ENCODE data around the gene NUP210L.
A peak's percentile ranks its signal among the peaks of the same experiment; 100 is the strongest.

DNA sequence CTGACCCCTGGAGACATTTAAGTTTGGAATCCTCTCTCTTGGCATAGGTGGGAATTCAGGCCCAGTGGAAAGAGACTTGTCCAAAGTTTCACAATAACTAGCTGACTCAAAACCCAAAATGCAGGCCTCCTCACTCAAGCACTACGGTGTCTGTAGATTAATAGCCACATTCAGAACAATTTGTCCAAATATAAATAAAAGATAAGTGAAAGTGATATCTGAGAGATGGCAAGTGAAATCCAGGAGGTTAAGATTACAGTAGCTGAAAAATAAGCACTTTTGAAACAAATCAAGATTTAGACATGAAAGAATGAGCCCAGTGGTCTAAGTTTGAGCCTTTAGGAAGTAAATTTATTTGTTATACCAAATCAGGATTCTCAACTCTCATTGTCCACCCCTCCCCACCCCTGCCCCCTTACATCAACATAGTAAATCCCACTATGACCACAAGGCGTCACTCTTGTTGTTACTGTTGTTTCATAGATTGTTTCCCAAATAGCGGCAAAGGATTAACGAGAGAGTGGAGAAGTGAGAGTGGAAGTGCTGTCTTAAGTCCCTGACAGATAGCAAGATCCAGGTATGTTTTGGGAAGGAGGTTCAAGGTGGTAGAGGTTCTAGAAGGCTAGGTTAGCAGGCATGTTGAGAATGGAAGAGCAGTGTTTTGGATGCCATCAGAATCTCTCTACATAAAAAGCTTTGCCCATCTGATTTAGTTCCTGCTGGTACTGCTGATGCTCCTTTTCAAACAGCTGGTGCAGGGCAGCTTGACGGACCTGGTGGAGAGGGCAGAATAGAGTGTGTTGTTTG lies 44.1 kb upstream of the NUP210L start:
- TF ChIP-seq, protein P1, sequence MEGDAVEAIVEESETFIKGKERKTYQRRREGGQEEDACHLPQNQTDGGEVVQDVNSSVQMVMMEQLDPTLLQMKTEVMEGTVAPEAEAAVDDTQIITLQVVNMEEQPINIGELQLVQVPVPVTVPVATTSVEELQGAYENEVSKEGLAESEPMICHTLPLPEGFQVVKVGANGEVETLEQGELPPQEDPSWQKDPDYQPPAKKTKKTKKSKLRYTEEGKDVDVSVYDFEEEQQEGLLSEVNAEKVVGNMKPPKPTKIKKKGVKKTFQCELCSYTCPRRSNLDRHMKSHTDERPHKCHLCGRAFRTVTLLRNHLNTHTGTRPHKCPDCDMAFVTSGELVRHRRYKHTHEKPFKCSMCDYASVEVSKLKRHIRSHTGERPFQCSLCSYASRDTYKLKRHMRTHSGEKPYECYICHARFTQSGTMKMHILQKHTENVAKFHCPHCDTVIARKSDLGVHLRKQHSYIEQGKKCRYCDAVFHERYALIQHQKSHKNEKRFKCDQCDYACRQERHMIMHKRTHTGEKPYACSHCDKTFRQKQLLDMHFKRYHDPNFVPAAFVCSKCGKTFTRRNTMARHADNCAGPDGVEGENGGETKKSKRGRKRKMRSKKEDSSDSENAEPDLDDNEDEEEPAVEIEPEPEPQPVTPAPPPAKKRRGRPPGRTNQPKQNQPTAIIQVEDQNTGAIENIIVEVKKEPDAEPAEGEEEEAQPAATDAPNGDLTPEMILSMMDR (IDR thresholded peaks at IDR 0.05): peak in 3 of 6 experiments; percentile 36 to 60 (median 40)
- TF ChIP-seq POLR2A (IDR thresholded peaks at IDR 0.05): no peak

Data from thyroid gland (tissue), 4 donors.